HFFc6 (cell line): ENCODE results near the gene UBA1. TPM values are rescaled to one million over a fixed set of nuclear protein-coding genes. Genes with fewer than 3 reads are reported as not detected.

Experiments used
- DNase-seq: peaks from one replicate; pipeline ENCODE4 v3.0.0-alpha.2; 2018
- H3K27ac Mint-ChIP-seq: 2 replicates; pipeline ENCODE4 v1.8.0; 2020; ENCODE audit warnings: mild to moderate bottlenecking, mixed read lengths
- H3K27me3 Mint-ChIP-seq: 2 replicates; pipeline ENCODE4 v1.8.0; 2021; ENCODE audit warnings: mild to moderate bottlenecking, moderate library complexity, mixed read lengths; ENCODE audit not compliant: insufficient read depth
- H3K36me3 Mint-ChIP-seq: 2 replicates; pipeline ENCODE4 v1.8.0; 2021; ENCODE audit warnings: low read depth, mixed read lengths
- H3K4me1 Mint-ChIP-seq: 2 replicates; pipeline ENCODE4 v1.8.0; 2020; ENCODE audit warnings: low read depth, mixed read lengths
- H3K4me3 Mint-ChIP-seq: 2 replicates; pipeline ENCODE4 v1.8.0; 2020; ENCODE audit warnings: mild to moderate bottlenecking, moderate library complexity, mixed read lengths
- H3K9me3 Mint-ChIP-seq: 2 replicates; pipeline ENCODE4 v1.8.0; 2020; ENCODE audit warnings: mild to moderate bottlenecking, mixed read lengths
- total RNA-seq, 6 experiments: library from RNA; stranded (reverse); fragmentation: NEBNext Ultra II Directional; extraction: Animal tissue kit (Norgen Biotek cat#: 25700); gene quantifications; 2 replicates in 1 of 6; 3 replicates in 5 of 6; pipeline ENCODE4 v1.2.3, GENCODE V29; 2021
- TF ChIP-seq, protein P1 (sequence below): fragments of 200-600 bp; sonication (generic); IDR thresholded peaks from 2 replicates; pipeline ENCODE4 v1.5.0; 2021; ENCODE audit warnings: antibody characterized with exemption, mild to moderate bottlenecking

UBA1 gene
- total RNA-seq, 6 experiments from 2014 or later, result 268 to 291 (median 282) TPM

DNA sequence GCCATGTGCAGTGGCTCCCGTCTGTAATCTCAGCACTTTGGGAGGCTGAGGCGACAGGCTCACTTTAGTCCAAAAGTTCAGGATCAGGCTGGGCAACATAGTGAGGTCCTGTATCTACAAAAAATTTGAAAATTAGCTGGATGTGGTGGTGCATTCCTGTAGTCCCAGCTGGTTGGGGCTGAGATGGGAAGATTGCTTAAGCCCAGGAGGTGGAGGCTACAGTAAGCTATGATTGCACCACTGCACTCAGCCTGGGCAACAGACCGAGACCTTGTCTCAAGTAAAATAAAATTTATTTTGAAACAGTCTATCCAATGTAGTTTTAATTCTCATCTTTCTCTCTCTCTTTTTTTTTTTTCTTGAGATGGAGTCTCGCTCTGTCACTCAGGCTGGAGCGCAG lies 27.5 kb upstream of the UBA1 start:
- no peak overlapping the region for H3K4me3 Mint-ChIP-seq
- H3K27ac Mint-ChIP-seq, result no peak overlapping the region
- H3K36me3 Mint-ChIP-seq, result no peaks in the 10 kb centered on the region
- no peak for DNase-seq
- H3K9me3 Mint-ChIP-seq, result no peaks in the 10 kb centered on the region
- TF ChIP-seq, protein P1, sequence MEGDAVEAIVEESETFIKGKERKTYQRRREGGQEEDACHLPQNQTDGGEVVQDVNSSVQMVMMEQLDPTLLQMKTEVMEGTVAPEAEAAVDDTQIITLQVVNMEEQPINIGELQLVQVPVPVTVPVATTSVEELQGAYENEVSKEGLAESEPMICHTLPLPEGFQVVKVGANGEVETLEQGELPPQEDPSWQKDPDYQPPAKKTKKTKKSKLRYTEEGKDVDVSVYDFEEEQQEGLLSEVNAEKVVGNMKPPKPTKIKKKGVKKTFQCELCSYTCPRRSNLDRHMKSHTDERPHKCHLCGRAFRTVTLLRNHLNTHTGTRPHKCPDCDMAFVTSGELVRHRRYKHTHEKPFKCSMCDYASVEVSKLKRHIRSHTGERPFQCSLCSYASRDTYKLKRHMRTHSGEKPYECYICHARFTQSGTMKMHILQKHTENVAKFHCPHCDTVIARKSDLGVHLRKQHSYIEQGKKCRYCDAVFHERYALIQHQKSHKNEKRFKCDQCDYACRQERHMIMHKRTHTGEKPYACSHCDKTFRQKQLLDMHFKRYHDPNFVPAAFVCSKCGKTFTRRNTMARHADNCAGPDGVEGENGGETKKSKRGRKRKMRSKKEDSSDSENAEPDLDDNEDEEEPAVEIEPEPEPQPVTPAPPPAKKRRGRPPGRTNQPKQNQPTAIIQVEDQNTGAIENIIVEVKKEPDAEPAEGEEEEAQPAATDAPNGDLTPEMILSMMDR, result no peak
- no peaks in the 10 kb centered on the region for H3K4me1 Mint-ChIP-seq
- H3K27me3 Mint-ChIP-seq, result peaks cover 1% of the 10 kb centered on the region; the same call in 1 of the 2 replicates

DNA sequence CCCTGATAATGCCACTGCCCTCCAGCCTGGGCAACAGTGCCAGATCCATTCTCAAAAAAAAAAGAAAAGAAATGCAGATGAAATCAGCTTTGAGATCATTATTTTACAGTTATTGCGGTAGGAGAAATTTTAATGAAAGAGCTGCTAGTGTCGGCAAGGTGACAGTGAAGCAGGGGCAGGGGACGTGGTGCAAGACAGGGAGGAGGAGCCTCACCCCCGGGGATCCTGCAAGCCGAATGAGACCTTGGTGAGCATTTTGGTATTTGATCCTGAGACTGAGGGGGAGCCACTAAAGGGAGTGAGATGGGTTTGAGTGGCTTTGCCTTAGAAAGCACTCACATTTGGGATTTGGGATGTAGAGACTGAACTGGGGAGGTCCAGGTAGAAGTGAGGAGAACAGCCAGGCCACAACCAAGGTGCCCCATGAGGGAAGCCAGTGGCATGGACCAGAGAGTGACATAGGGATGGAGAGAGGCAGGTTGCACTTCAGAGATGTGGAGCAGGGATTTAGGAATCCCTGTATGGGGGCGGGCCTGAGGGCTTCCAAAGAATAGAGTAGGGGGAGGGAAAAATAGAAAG lies 25.0 kb upstream of the UBA1 start:
- Mint-ChIP-seq H3K4me1 (no peaks in the 10 kb centered on the region), H3K9me3 (no peaks in the 10 kb centered on the region), H3K4me3 (no peak overlapping the region), H3K27ac (no peak overlapping the region; the same call in 1 of the 2 replicates), H3K36me3 (no peaks in the 10 kb centered on the region), H3K27me3 (peaks cover 1% of the 10 kb centered on the region; the same call in 1 of the 2 replicates)
- DNase-seq, result no peak
- TF ChIP-seq, protein P1, result no peak

DNA sequence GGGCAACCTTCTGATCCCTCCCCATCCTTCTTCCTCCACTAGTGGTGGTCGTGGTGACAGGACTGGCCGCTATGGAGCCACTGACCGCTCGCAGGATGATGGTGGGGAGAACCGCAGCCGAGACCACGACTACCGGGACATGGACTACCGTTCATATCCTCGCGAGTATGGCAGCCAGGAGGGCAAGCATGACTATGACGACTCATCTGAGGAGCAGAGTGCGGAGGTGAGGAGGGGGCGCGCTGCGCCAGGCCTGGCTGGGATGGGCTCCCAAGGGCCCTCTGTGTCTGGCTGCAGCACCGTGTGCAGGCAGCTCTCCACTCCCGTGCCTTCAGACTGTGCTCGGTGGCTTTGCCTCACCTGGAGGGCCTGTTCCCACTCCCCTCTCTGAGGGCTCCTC lies 24.4 kb upstream of the UBA1 start:
- no peak overlapping the region for H3K4me3 Mint-ChIP-seq
- H3K9me3 Mint-ChIP-seq, result no peaks in the 10 kb centered on the region
- TF ChIP-seq, protein P1, result no peak
- H3K36me3 Mint-ChIP-seq, result no peaks in the 10 kb centered on the region
- no peaks in the 10 kb centered on the region for H3K4me1 Mint-ChIP-seq
- DNase-seq, result no peak
- H3K27me3 Mint-ChIP-seq, result peaks cover 2% of the 10 kb centered on the region; the same call in 1 of the 2 replicates
- no peak overlapping the region for H3K27ac Mint-ChIP-seq

DNA sequence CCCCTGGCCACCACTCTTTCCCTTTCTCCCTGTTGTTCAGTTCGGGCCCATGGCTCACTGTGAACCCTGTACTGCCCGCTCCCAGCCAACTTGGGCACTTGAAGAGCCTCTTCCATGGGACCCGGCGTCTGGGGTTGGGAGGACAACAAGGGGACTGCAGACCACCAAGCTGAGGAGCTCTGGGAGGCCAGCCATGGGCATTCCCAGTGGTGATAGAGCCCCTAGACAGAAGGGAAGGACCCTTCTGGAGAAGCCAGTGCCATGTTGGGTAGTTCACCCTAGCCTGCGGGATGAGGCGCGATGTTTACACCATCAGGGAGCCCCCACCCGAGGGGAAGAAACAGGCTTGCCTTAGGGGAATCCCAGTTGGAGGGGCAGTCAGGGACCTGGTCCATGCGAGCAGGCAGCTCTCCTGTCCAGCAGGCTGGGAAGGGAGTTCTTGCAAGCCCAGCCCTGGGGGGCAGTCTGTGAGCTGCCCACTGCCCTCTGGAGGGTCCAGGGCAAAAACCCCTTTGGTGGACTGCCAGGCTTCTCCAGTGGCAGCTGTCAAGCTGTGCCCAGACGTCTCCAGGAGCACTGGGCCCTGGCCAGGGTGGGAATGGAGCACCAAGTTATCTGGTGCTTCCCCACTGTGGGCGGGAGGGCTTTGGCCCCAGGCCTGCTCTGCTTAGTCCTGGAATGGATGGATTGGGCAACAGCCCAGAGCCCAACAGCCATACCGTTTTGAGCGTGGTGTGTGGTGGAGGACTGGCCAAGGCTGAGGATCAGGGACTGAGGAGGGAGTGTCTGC lies 23.7 kb upstream of the UBA1 start:
- H3K27me3 Mint-ChIP-seq, result peaks cover 3% of the 10 kb centered on the region; the same call in 1 of the 2 replicates
- no peak overlapping the region for H3K4me3 Mint-ChIP-seq
- no peaks in the 10 kb centered on the region for H3K4me1 Mint-ChIP-seq
- DNase-seq, result no peak
- no peak overlapping the region for H3K27ac Mint-ChIP-seq
- H3K9me3 Mint-ChIP-seq, result no peaks in the 10 kb centered on the region
- TF ChIP-seq, protein P1, result no peak
- no peaks in the 10 kb centered on the region for H3K36me3 Mint-ChIP-seq

DNA sequence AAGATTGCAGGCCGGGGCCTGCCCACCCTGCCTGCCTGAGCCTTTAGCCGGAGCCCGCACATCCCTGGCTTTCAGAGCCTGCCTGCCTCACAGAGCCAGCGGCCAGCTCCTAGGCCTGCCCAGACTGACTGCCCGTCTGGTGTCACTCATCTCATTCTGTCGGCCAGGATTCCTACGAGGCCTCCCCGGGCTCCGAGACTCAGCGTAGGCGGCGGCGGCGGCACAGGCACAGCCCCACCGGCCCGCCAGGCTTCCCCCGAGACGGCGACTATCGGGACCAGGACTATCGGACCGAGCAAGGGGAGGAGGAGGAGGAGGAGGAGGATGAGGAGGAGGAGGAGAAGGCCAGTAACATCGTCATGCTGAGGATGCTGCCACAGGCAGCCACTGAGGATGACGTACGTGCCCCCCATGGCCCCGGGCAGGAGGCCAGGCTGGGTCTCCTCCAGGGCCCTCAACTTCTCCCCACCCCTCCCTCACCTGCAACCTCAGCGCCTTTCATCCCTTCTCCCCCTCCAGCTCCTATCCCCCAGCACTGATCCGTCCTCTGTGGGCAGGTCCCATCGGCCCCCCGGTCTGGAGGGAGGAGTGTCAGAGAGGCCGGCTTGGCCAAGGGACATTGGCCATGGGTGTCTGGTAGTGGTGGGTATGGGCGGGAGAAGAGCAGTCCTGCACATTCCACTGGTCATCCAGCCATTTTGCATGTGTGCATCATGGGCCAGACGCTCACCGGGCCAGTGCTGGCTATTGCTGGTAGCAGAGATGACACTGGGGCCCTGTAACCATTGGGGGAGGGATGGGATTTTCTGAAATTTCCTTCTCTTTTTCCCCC lies 22.6 kb upstream of the UBA1 start:
- H3K4me1 Mint-ChIP-seq, result no peaks in the 10 kb centered on the region
- DNase-seq, result no peak
- TF ChIP-seq, protein P1, result no peak
- H3K27me3 Mint-ChIP-seq, result peaks cover 3% of the 10 kb centered on the region; the same call in 1 of the 2 replicates
- H3K36me3 Mint-ChIP-seq, result no peaks in the 10 kb centered on the region
- no peak overlapping the region for H3K27ac Mint-ChIP-seq
- H3K4me3 Mint-ChIP-seq, result no peak overlapping the region
- no peaks in the 10 kb centered on the region for H3K9me3 Mint-ChIP-seq
